ENCODE measurements around the gene KIAA1671. TPM values are rescaled to one million over a fixed set of nuclear protein-coding genes. Genes with fewer than 3 reads are reported as not detected.

The KIAA1671 gene
- total RNA-seq, 2 experiments from 2014 or later, result 6.5 to 6.8 TPM

DNA sequence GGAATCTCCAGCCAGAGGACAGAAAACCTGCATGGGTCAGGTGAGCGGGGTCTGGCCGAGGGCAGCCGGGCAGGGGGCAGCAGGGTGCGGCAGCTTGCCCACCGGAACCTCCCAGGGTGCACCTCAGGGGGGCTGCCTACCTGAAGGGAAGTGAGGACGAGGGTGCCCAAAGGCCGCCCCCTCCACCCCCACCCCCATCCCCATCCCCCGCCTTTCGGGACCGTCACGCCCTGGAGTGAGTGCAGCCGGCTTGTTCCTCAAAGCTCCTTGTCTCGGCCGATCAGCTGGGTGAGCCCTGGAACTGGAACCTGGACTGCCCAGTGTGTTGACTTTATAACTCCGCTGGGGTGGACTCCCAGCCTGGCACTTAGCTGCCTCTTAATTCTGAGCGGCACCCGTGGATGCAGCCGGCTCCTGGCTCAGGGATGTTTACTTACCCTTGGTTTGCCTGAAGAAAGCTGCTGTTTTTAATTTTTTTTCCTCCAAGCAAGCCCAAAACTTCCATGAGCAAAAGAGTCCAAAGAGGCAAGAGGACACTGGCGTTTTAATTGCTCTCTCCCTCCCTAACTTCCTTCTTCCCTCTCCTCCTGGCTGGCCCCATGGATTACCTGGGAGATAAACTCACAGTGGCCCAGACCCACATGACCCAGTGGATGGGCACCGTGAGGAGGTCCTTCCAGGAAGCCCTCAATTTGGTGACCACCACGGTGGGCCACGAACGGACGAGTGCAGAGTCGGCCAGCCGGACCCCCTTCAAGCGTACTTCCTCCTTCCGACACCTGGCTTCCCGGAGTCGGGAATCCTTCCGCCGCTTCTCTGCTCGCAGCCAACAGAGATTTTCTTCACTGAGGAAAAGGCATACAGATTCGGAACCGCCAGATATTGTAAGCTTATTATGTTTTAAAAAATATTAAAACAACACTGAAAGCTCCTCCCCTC, 159.3 kb downstream of the KIAA1671 start:
- no peaks in the 10 kb centered on the region for H3K9me3 Mint-ChIP-seq
- POLR2A ChIA-PET, result interaction anchor here (0.7 to 2.2 kb wide), 6 partner anchors 26 to 309 kb away, joined by 4 to 11 read pairs (median 5); no protein-coding TSS in a partner anchor
- TF ChIP-seq, protein P1, sequence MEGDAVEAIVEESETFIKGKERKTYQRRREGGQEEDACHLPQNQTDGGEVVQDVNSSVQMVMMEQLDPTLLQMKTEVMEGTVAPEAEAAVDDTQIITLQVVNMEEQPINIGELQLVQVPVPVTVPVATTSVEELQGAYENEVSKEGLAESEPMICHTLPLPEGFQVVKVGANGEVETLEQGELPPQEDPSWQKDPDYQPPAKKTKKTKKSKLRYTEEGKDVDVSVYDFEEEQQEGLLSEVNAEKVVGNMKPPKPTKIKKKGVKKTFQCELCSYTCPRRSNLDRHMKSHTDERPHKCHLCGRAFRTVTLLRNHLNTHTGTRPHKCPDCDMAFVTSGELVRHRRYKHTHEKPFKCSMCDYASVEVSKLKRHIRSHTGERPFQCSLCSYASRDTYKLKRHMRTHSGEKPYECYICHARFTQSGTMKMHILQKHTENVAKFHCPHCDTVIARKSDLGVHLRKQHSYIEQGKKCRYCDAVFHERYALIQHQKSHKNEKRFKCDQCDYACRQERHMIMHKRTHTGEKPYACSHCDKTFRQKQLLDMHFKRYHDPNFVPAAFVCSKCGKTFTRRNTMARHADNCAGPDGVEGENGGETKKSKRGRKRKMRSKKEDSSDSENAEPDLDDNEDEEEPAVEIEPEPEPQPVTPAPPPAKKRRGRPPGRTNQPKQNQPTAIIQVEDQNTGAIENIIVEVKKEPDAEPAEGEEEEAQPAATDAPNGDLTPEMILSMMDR (IDR thresholded peaks at IDR 0.05), result no peak
- H3K4me3 Mint-ChIP-seq, result peak overlapping the region; percentile 78
- no peaks in the 10 kb centered on the region for H3K27me3 Mint-ChIP-seq
- peak; percentile 18 for DNase-seq
- peak overlapping the region; percentile 66 for H3K27ac Mint-ChIP-seq
- H3K4me1 Mint-ChIP-seq (ENCODE audit: low read depth), result peaks cover 29% of the 10 kb centered on the region
- intact Hi-C loops (cut with micrococcal nuclease), result no loop called here
- CTCF ChIA-PET, result interaction anchor here (0.6 to 3.7 kb wide), 26 partner anchors 11 to 222 kb away, joined by 3 to 33 read pairs (median 5); no protein-coding TSS in a partner anchor
- ATAC-seq, result peak; percentile 9
- no peaks in the 10 kb centered on the region for H3K36me3 Mint-ChIP-seq (ENCODE audit: low read depth)

GRCh38 chr22:25112538-25113253, 160.2 kb downstream of the KIAA1671 start:
- no peaks in the 10 kb centered on the region for H3K27me3 Mint-ChIP-seq
- H3K9me3 Mint-ChIP-seq, result no peaks in the 10 kb centered on the region
- no peak overlapping the region for H3K27ac Mint-ChIP-seq
- ChIA-PET POLR2A (interaction anchor here (0.6 kb wide), 1 partner anchor 49 kb away, joined by 3 read pairs; no protein-coding TSS in a partner anchor), CTCF (interaction anchor here (1.2 to 3.7 kb wide), 12 partner anchors 10 to 221 kb away, joined by 3 to 33 read pairs (median 10); no protein-coding TSS in a partner anchor)
- peak overlapping the region; percentile 78 for H3K4me3 Mint-ChIP-seq
- H3K4me1 Mint-ChIP-seq (ENCODE audit: low read depth), result peaks cover 29% of the 10 kb centered on the region
- DNase-seq, result no peak
- no peak for ATAC-seq
- TF ChIP-seq, protein P1 (IDR thresholded peaks at IDR 0.05), result no peak
- intact Hi-C loops (cut with micrococcal nuclease), result no loop called here
- H3K36me3 Mint-ChIP-seq (ENCODE audit: low read depth), result peaks cover 2% of the 10 kb centered on the region

DNA sequence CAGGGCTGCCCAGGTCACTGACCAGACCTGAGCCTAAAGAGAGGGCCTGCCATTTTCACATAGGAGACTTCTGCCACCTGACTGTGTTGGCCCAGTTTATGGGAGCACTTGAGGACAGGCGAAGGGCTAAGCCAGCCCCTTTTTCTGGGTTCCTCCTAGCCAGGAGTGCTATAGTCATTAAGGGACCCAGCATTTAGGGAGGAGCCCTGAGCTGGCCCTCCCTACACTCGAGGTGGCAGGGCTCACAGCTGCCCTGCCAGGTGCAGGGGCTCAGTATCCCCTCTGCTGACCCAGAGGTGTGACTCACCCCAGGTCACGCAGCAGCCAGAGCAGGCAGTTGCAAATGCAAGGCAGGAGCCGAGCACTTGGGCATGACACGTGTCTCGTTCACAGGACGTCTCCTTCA, 160.8 kb downstream of the KIAA1671 start:
- no peaks in the 10 kb centered on the region for H3K27me3 Mint-ChIP-seq
- H3K27ac Mint-ChIP-seq, result no peak overlapping the region
- TF ChIP-seq, protein P1 (IDR thresholded peaks at IDR 0.05), result no peak
- ChIA-PET CTCF (interaction anchor here (1.5 to 3.7 kb wide), 5 partner anchors 12 to 89 kb away, joined by 3 to 33 read pairs (median 18); no protein-coding TSS in a partner anchor), POLR2A (interaction anchor here (0.6 kb wide), 1 partner anchor 49 kb away, joined by 3 read pairs; no protein-coding TSS in a partner anchor)
- H3K9me3 Mint-ChIP-seq, result no peaks in the 10 kb centered on the region
- ATAC-seq (peak; percentile 3), DNase-seq (no peak)
- peaks cover 5% of the 10 kb centered on the region for H3K36me3 Mint-ChIP-seq (ENCODE audit: low read depth)
- peaks cover 29% of the 10 kb centered on the region for H3K4me1 Mint-ChIP-seq (ENCODE audit: low read depth)
- peak overlapping the region; percentile 78 for H3K4me3 Mint-ChIP-seq
- intact Hi-C loops (cut with micrococcal nuclease), result no loop called here

DNA sequence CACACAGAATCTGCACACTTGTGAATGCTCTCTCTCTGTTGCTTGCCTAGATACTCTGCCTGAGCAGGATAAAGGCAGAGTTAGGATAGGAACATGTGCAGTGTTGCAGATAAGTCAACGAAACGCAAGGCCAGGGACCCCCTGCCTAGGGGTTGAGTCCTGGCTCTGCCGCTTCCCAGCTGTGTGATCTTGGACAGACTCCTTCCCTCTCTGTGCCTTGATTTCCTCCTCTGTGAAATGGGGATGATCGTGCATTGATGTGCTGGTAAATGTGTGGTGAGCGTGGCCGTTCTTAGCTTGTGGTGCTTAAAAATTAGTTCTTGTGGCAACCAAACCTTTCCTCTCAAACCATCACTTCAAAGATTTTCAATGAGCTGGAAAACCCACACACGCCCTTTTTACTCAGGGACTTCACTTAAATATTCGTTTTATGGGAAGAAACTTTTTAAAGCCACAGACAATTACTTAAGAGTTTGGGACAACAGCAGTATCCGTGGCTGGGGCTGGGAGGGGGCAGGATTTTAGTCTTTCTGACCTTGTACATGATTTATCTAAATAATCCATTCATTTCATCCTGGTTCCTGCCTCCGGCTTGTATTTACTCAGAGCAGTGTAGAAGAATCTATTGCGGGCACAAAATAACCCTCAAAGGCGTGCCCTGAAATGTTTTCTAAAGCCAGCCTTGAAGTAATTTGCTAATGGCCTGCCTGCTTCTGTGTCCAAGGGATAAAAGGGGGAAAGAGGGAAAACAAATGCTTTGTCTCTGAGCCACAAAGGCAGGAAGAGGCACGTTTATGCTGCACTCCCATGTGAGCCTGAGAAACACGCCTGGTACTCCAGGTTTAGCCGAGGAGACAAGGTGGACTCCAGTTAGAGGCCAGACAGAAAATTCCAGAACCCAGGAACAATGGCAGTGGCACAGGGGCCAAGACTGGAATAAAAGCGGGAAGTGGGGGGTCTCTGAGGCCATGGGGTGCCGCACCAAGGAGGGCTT, 162.2 kb downstream of the KIAA1671 start:
- Mint-ChIP-seq H3K27ac (no peak overlapping the region), H3K27me3 (no peaks in the 10 kb centered on the region), H3K36me3 (ENCODE audit: low read depth) (peaks cover 7% of the 10 kb centered on the region), H3K4me1 (ENCODE audit: low read depth) (peaks cover 31% of the 10 kb centered on the region), H3K4me3 (no peak overlapping the region), H3K9me3 (no peaks in the 10 kb centered on the region)
- DNase-seq, result no peak
- intact Hi-C loops (cut with micrococcal nuclease), result no loop called here
- ChIA-PET POLR2A (no interaction called here), CTCF (interaction anchor here (1.1 kb wide), 1 partner anchor 87 kb away, joined by 3 read pairs; no protein-coding TSS in a partner anchor)
- TF ChIP-seq, protein P1 (IDR thresholded peaks at IDR 0.05), result no peak
- no peak for ATAC-seq
